Measurements from ENCODE around the gene BFSP1.

GRCh38 chr20:17545127-17545526 lies 13.9 kb upstream of the BFSP1 start:
- TF ChIP-seq CTCF (IDR thresholded peaks at IDR 0.05) (no peak), POLR2A (IDR thresholded peaks at IDR 0.05) (no peak)
